Retinal pigment epithelial cell (primary cell): ENCODE results near the gene GGN.

Experiments
- DNase-seq: peaks from one replicate; pipeline ENCODE4 v3.0.0-alpha.2; 2010; ENCODE audit warnings: low read depth
- H3K4me3 ChIP-seq: 2 replicates; pipeline ENCODE4 v1.5.1; 2011; ENCODE audit warnings: mild to moderate bottlenecking, low read length, control low read depth, moderate library complexity
- CTCF ChIP-seq: conservative IDR thresholded peaks from 2 replicates; pipeline ENCODE4 v1.5.1; 2011; ENCODE audit warnings: low read depth, low read length, control low read depth, inconsistent platforms

Gene GGN

GRCh38 chr19:38378866-38379265 is 9.0 kb downstream of the GGN start:
- DNase-seq, result no peak
- no peak for TF ChIP-seq CTCF
- H3K4me3 ChIP-seq, result no peak overlapping the region

GRCh38 chr19:38377052-38377451 is 10.8 kb downstream of the GGN start:
- DNase-seq, result no peak
- no peak overlapping the region for H3K4me3 ChIP-seq

GRCh38 chr19:38376576-38376975 is 11.3 kb downstream of the GGN start:
- H3K4me3 ChIP-seq, result no peak overlapping the region
- no peak for TF ChIP-seq CTCF
- no peak for DNase-seq

More at GRCh38 chr19:38377052-38377451, 10.8 kb downstream of the GGN start:
- TF ChIP-seq CTCF, result no peak

- DNase-seq, result no peak
- peak overlapping the region; percentile 92 for H3K4me3 ChIP-seq
- TF ChIP-seq CTCF, result no peak
These were observed 12.1 kb downstream of the GGN start for GRCh38 chr19:38375748-38376147.

GRCh38 chr19:38375098-38375493 is 12.7 kb downstream of the GGN start:
- peak overlapping the region; percentile 92 for H3K4me3 ChIP-seq
- DNase-seq, result no peak
- TF ChIP-seq CTCF, result no peak

- peak; percentile 20 for TF ChIP-seq CTCF
- DNase-seq, result peak; percentile 96
- peak within 1 kb of the TSS; percentile 92 for H3K4me3 ChIP-seq
These were observed 13.3 kb downstream of the GGN start, which contains the start of gene PSMD8 for GRCh38 chr19:38374332-38375097. PSMD8 (plus strand) TSS chr19:38374571; CDS start chr19:38374602, 31 bp downstream.

- no peak for DNase-seq
- peak overlapping the region; percentile 54 for H3K4me3 ChIP-seq
- no peak for TF ChIP-seq CTCF
These were observed 13.9 kb downstream of the GGN start for GRCh38 chr19:38373907-38374331.
